HS-5 (cell line): ENCODE data around the gene CELF2.
"Not testable (repeated sequence)": the region's sequence is repeated elsewhere in the genome, so short reads cannot be mapped to it uniquely, and the experiment has no call there.

Source experiments
- DNase-seq: peaks from one replicate; pipeline ENCODE4 v3.0.0-alpha.2; 2012; ENCODE audit warnings: low read depth

CELF2 gene

GRCh38 chr10:11096422-11096821 lies 78.8 kb downstream of the CELF2 start:
- DNase-seq, result no peak

- DNase-seq, result no peak
Observed at GRCh38 chr10:11097686-11098085, 80.0 kb downstream of the CELF2 start.

- DNase-seq, result no peak
Observed at GRCh38 chr10:11098666-11099065, 81.0 kb downstream of the CELF2 start.

GRCh38 chr10:11104772-11105675 lies 87.4 kb downstream of the CELF2 start:
- no peak for DNase-seq

- no peak for DNase-seq
Observed at GRCh38 chr10:11105676-11106004, 88.0 kb downstream of the CELF2 start.

GRCh38 chr10:11106621-11107374 lies 89.1 kb downstream of the CELF2 start:
- DNase-seq, result no peak

GRCh38 chr10:11107948-11108347 lies 90.3 kb downstream of the CELF2 start:
- no peak for DNase-seq

GRCh38 chr10:11108356-11108755 lies 90.7 kb downstream of the CELF2 start:
- no peak for DNase-seq

- DNase-seq, result no peak
Observed at GRCh38 chr10:11109590-11109989, 91.9 kb downstream of the CELF2 start.

GRCh38 chr10:11110539-11110938 lies 92.9 kb downstream of the CELF2 start:
- no peak for DNase-seq

- no peak for DNase-seq
Observed at GRCh38 chr10:11111490-11111889, 93.8 kb downstream of the CELF2 start.

- peak; percentile 24 for DNase-seq
Observed at GRCh38 chr10:11112718-11113117, 95.0 kb downstream of the CELF2 start.

- DNase-seq, result no peak
Observed at GRCh38 chr10:11113156-11113555, 95.5 kb downstream of the CELF2 start.

GRCh38 chr10:11114269-11114668 lies 96.6 kb downstream of the CELF2 start:
- no peak for DNase-seq

GRCh38 chr10:11115337-11115736 lies 97.7 kb downstream of the CELF2 start:
- no peak for DNase-seq

GRCh38 chr10:11116361-11116760 lies 98.7 kb downstream of the CELF2 start:
- DNase-seq, result no peak

GRCh38 chr10:11116817-11117216 lies 99.1 kb downstream of the CELF2 start:
- no peak for DNase-seq

- DNase-seq, result no peak
Observed at GRCh38 chr10:11118686-11119085, 101.0 kb downstream of the CELF2 start.

- DNase-seq, result no peak
Observed at GRCh38 chr10:11119843-11120242, 102.2 kb downstream of the CELF2 start.

- DNase-seq, result no peak
Observed at GRCh38 chr10:11120711-11121110, 103.0 kb downstream of the CELF2 start.

- DNase-seq, result not testable (repeated sequence)
Observed at GRCh38 chr10:11123892-11124291, 106.2 kb downstream of the CELF2 start.

GRCh38 chr10:11125004-11125403 lies 107.3 kb downstream of the CELF2 start:
- no peak for DNase-seq

- DNase-seq, result not testable (repeated sequence)
Observed at GRCh38 chr10:11127017-11127416, 109.3 kb downstream of the CELF2 start.
